GM12865 (cell line): ENCODE results near the gene ACTG1.

Experiments used
- DNase-seq: peaks from one replicate; pipeline ENCODE4 v3.0.0; 2010; ENCODE audit warnings: low read depth
- H3K4me3 ChIP-seq: 2 replicates; pipeline ENCODE4 v1.5.1; 2011; ENCODE audit warnings: mild to moderate bottlenecking, low read depth, low read length, control low read depth
- CTCF ChIP-seq: IDR thresholded peaks from 2 replicates; pipeline ENCODE4 v1.5.1; 2011; ENCODE audit warnings: low read length, control low read depth, low read depth, inconsistent platforms; ENCODE audit not compliant: insufficient read depth; ENCODE audit errors: missing control alignments

The ACTG1 gene

GRCh38 chr17:81550285-81550684 lies 37.7 kb upstream of the ACTG1 start:
- TF ChIP-seq CTCF: no peak
- no peak overlapping the region for H3K4me3 ChIP-seq
- DNase-seq: no peak

GRCh38 chr17:81549826-81550225 lies 37.2 kb upstream of the ACTG1 start:
- no peak for TF ChIP-seq CTCF
- no peak for DNase-seq
- H3K4me3 ChIP-seq: no peak overlapping the region

DNA sequence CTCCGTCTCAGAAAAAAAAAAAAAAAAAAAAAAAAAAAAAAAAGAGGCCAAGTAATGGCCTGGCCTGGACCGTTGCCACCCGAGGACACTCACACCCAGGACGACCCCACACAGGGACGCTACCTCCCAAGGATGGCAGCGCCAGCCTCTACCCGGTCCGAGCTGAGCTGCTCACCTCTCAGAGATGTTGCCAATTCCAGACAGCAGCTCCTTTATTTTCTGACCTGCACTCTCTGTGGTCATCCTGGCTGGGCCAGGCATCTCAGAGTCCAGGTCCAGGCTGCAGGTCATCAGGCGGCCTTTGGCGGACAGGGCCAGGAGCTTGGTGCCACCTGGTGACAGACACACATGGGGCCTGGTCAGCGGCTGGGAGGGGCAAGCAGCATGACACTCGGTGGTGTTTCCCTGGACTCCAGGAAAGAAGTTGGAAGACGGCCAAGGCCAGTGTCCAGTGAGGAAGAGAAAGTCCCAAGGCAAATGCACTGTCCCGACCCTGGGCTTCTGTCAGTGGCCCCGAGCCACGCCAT lies 36.5 kb upstream of the ACTG1 start:
- no peak overlapping the region for H3K4me3 ChIP-seq
- TF ChIP-seq CTCF: no peak
- DNase-seq: no peak

DNA sequence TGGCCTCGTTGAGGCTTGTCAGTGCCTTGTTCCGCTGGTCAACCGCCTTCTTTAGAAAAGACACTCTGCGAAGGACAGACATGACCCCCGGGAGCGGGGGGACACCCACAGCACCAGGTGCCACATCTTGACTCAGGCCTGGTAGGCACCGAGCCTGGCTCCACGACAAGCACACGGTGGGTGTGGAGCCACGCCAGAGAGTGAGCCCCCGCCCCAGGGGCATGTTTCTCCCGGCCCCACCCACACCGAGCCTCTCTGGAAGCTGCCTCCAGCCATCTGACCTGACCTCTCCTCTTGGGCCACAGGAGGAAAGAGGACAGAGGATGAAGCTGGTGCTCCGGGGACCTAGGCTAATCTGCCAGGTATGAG lies 35.0 kb upstream of the ACTG1 start:
- H3K4me3 ChIP-seq: no peak overlapping the region
- DNase-seq: no peak
- no peak for TF ChIP-seq CTCF

- no peak for DNase-seq
- TF ChIP-seq CTCF: no peak
- no peak overlapping the region for H3K4me3 ChIP-seq
Observed at GRCh38 chr17:81546906-81547613, 34.5 kb upstream of the ACTG1 start.

GRCh38 chr17:81545160-81545949 lies 32.8 kb upstream of the ACTG1 start:
- H3K4me3 ChIP-seq: no peak overlapping the region
- TF ChIP-seq CTCF: no peak
- no peak for DNase-seq
